Pancreas (tissue), 10 donors: ENCODE results near the gene IRF1. TPM values are rescaled to one million over a fixed set of nuclear protein-coding genes. Genes with fewer than 3 reads are reported as not detected.

Experiments
- ATAC-seq, 4 donors: fragments of 200-7000 bp; cut with Tn5 transposase; one replicate each; pipeline versions ENCODE4 v1.8.0 to v1.9.1; 2020; ENCODE audit warnings: mild to moderate bottlenecking in 4 of 4, moderate library complexity in 4 of 4
- DNase-seq, 6 donors: peaks; one replicate each; pipeline ENCODE4 v3.0.0-alpha.2; 2020
- FAIRE-seq: peaks from 2 replicates; lab custom pipeline; 2012; peaks lifted over from hg19 to GRCh38; lab: Jason Lieb, UNC
- H3K27ac ChIP-seq, 4 donors: fragments of 200-600 bp; sonication (generic); 1 replicate in 3 of 4; 2 replicates in 1 of 4; pipeline versions ENCODE4 v1.5.0 to v1.8.0; 2020
- H3K27me3 ChIP-seq, 4 donors: fragments of 200-600 bp; one replicate each; pipeline ENCODE4 v1.8.0; 2021
- H3K36me3 ChIP-seq, 3 donors: fragments of 200-600 bp; sonication (generic) in 1 of 3; one replicate each; pipeline versions ENCODE4 v1.5.0 to v1.8.0; 2020 to 2021
- H3K4me1 ChIP-seq, 3 donors: fragments of 200-600 bp; one replicate each; pipeline ENCODE4 v1.8.0; 2021
- H3K4me3 ChIP-seq, 4 donors: fragments of 200-600 bp; sonication (generic) in 2 of 4; one replicate each; pipeline versions ENCODE4 v1.5.0 to v1.8.0; 2020 to 2021
- H3K9me3 ChIP-seq, 4 donors: fragments of 200-600 bp; one replicate each; pipeline ENCODE4 v1.8.0; 2021
- CTCF ChIP-seq, 4 donors: fragments of 200-600 bp; sonication (generic) in 3 of 4; IDR thresholded peaks; one replicate each; pipeline versions ENCODE4 v1.5.0 to v1.8.0; 2021; ENCODE audit warnings: antibody characterized with exemption in 4 of 4
- WGBS, 2 donors: extraction: QIAGEN DNeasy Blood & Tissue Kit; methylation state at CpG; one replicate each; pipeline ENCODE4 v1.1.7; 2013; 5-methylcytosine and 5-hydroxymethylcytosine counted together
- intact Hi-C, 3 donors: fragments of 100-400 bp; cut with DNase I; formaldehyde crosslinking; loops; one replicate each; pipeline versions ENCODE4 v1.11.1 to v1.14.2; 2022
- polyA plus RNA-seq, 2 donors: library from polyadenylated mRNA; stranded (reverse); fragments of 200-250 nt; gene quantifications; one replicate each; pipeline ENCODE4 v1.2.3, GENCODE V29; 2013
- total RNA-seq, 6 donors: library from RNA; stranded (reverse); fragmentation: NEBNext Ultra II Directional in 4 of 6; extraction: Animal tissue kit (Norgen Biotek cat#: 25700) in 4 of 6; gene quantifications; one replicate each; pipeline versions ENCODE4 v1.2.1 to v1.2.4, GENCODE V29; 2021 to 2023
- donor health status: healthy with polysubstance abuse.
- donor health status: DM: no; HTN: no; CAD: no; lungs with moderate emphysema.
- donor health status: DM: no; HTN: no; CAD: no.
- donor health status: control.
- donor health status: control.
- donor health status: Bipolar disorder and iron deficiency.
- donor health status: DM: yes; HTN: yes; CAD: no.
- donor health status: DM: no; HTN: no; CAD: no.
- donor health status: DM: no; HTN: no; CAD: no.
- donor health status: DM: yes; HTN: yes; CAD: no.

The IRF1 gene
- total and polyA plus RNA-seq, 8 donors = 7.0 to 30.8 (median 11.1) TPM

GRCh38 chr5:132481596-132482211 lies 8.9 kb downstream of the IRF1 start:
- H3K27ac ChIP-seq = no peak overlapping the region
- ATAC-seq = no peak
- FAIRE-seq = no peak
- H3K36me3 ChIP-seq = peaks cover 0 to 32% (median 26%) of the 10 kb centered on the region in 3 donors
- H3K27me3 ChIP-seq = no peaks in the 10 kb centered on the region
- no peaks in the 10 kb centered on the region for H3K9me3 ChIP-seq
- TF ChIP-seq CTCF (IDR thresholded peaks at IDR 0.05) = no peak
- peak in 1 of 6 donors; percentile 15 for DNase-seq
- intact Hi-C loops = no loop called here
- H3K4me3 ChIP-seq = no peak overlapping the region
- no peaks in the 10 kb centered on the region for H3K4me1 ChIP-seq
- 88 to 96% methylated on average over 5 of the region's 5 CpGs for WGBS, 2 donors

GRCh38 chr5:132480893-132481595 lies 9.5 kb downstream of the IRF1 start:
- Histone ChIP-seq H3K4me1 (peaks cover 0 to 3% (median under 1%) of the 10 kb centered on the region in 3 donors), H3K4me3 (no peak overlapping the region), H3K36me3 (peaks cover 0 to 25% (median 21%) of the 10 kb centered on the region in 3 donors), H3K27ac (no peak overlapping the region), H3K9me3 (no peaks in the 10 kb centered on the region), H3K27me3 (no peaks in the 10 kb centered on the region)
- TF ChIP-seq CTCF (IDR thresholded peaks at IDR 0.05) = no peak
- DNase-seq (peak in 1 of 6 donors; percentile 16), ATAC-seq (no peak), FAIRE-seq (no peak)
- whole genome bisulfite sequencing, 2 donors = 82 to 91% methylated on average over 4 of the region's 4 CpGs
- intact Hi-C loops = no loop called here

- Histone ChIP-seq H3K4me3 (no peak overlapping the region), H3K4me1 (peaks cover 5 to 8% (median 5%) of the 10 kb centered on the region in 3 donors), H3K36me3 (peaks cover 0 to 20% (median 19%) of the 10 kb centered on the region in 3 donors), H3K9me3 (no peaks in the 10 kb centered on the region), H3K27ac (no peak overlapping the region), H3K27me3 (no peaks in the 10 kb centered on the region)
- 91 to 96% methylated on average over 5 of the region's 5 CpGs for WGBS, 2 donors
- DNase-seq = peak in 1 of 6 donors; percentile 22
- FAIRE-seq = no peak
- ATAC-seq = no peak
- no peak for TF ChIP-seq CTCF (IDR thresholded peaks at IDR 0.05)
- intact Hi-C loops = no loop called here
These were observed 10.1 kb downstream of the IRF1 start for GRCh38 chr5:132480546-132480892.

GRCh38 chr5:132480042-132480441 lies 10.5 kb downstream of the IRF1 start:
- FAIRE-seq (no peak), ATAC-seq (no peak), DNase-seq (no peak)
- H3K27ac ChIP-seq = no peak overlapping the region
- H3K4me3 ChIP-seq = no peak overlapping the region
- no peaks in the 10 kb centered on the region for H3K27me3 ChIP-seq
- peaks cover 6 to 13% (median 10%) of the 10 kb centered on the region in 3 donors for H3K4me1 ChIP-seq
- intact Hi-C loops = no loop called here
- no peaks in the 10 kb centered on the region for H3K9me3 ChIP-seq
- peaks cover 0 to 15% (median 15%) of the 10 kb centered on the region in 3 donors for H3K36me3 ChIP-seq
- TF ChIP-seq CTCF (IDR thresholded peaks at IDR 0.05) = no peak
- WGBS, 2 donors = 94 to 95% methylated on average over 1 of the region's 1 CpG
